ENCODE measurements around the gene BCAS1. TPM values are rescaled to one million over a fixed set of nuclear protein-coding genes. Genes with fewer than 3 reads are reported as not detected.

BCAS1 gene
- total RNA-seq, 6 experiments from 2014 or later = 0.07 to 0.43 (median 0.15) TPM; not detected in 2

GRCh38 chr20:53930651-53931504 is 139.5 kb downstream of the BCAS1 start:
- 33% methylated on average over 3 of the region's 3 CpGs for WGBS (ENCODE audit: insufficient coverage, low coverage, low lambda C conversion rate, missing lambda C conversion rate)
- no peak for ATAC-seq

DNA sequence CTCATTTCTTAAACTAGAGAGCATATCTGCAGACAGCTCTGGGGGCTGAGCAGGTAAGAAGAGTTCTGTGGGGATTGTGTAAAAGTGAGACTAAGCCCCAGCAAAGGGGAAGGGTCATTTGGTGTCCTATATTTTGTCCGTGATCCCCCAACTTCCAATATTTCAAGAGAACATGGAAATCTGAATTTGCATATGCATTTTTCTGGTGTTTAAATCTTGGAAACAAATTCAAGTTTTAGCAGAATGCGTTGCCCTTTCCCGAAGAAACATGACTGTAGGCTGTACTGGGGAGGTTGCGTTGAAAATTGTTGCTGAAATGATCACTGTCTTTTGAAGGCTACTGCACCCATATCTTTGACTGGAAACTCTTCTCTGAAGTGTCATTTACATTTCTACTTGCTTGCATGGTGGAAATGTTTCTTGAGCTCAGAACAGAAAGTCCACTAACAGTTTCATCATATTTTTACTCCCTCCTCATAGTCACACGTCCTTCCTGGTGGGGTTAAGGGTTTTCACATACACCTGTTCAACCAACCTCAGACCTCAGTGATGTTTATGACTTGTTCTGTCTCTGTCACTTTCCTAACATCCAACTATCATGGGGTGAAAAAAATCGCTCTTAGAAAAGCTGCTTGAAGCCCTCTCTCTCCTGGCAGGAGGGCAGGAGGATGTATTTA is 140.3 kb downstream of the BCAS1 start:
- intact Hi-C loops (cut with DNase I) = loop anchor here in 1 of 2 donors (10.0 kb wide), 1 partner anchor 355 kb away; no protein-coding TSS in a partner anchor
- 79% methylated on average over 6 of the region's 6 CpGs for WGBS (ENCODE audit: insufficient coverage, low coverage, low lambda C conversion rate, missing lambda C conversion rate)
- no peak for DNase-seq
- H3K4me1 ChIP-seq = peaks cover 0 to 8% (median 3%) of the 10 kb centered on the region in 4 donors
- no peaks in the 10 kb centered on the region for H3K36me3 ChIP-seq
- no peaks in the 10 kb centered on the region for H3K27me3 ChIP-seq
- TF ChIP-seq POLR2A (IDR thresholded peaks at IDR 0.05) = no peak
- TF ChIP-seq, protein P1, sequence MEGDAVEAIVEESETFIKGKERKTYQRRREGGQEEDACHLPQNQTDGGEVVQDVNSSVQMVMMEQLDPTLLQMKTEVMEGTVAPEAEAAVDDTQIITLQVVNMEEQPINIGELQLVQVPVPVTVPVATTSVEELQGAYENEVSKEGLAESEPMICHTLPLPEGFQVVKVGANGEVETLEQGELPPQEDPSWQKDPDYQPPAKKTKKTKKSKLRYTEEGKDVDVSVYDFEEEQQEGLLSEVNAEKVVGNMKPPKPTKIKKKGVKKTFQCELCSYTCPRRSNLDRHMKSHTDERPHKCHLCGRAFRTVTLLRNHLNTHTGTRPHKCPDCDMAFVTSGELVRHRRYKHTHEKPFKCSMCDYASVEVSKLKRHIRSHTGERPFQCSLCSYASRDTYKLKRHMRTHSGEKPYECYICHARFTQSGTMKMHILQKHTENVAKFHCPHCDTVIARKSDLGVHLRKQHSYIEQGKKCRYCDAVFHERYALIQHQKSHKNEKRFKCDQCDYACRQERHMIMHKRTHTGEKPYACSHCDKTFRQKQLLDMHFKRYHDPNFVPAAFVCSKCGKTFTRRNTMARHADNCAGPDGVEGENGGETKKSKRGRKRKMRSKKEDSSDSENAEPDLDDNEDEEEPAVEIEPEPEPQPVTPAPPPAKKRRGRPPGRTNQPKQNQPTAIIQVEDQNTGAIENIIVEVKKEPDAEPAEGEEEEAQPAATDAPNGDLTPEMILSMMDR (IDR thresholded peaks at IDR 0.05) = no peak
- no peak overlapping the region for H3K27ac ChIP-seq
- ATAC-seq = no peak
- H3K9me3 ChIP-seq = no peaks in the 10 kb centered on the region
- H3K4me3 ChIP-seq = no peak overlapping the region

More at GRCh38 chr20:53930651-53931504, 139.5 kb downstream of the BCAS1 start:
- no peaks in the 10 kb centered on the region for H3K9me3 ChIP-seq
- DNase-seq = no peak
- H3K36me3 ChIP-seq = no peaks in the 10 kb centered on the region
- intact Hi-C loops (cut with DNase I) = no loop called here
- no peak overlapping the region for H3K4me3 ChIP-seq
- no peaks in the 10 kb centered on the region for H3K27me3 ChIP-seq
- TF ChIP-seq POLR2A (IDR thresholded peaks at IDR 0.05) = no peak
- TF ChIP-seq, protein P1 (IDR thresholded peaks at IDR 0.05) = no peak
- no peak overlapping the region for H3K27ac ChIP-seq
- peaks cover 0 to 6% (median 2%) of the 10 kb centered on the region in 4 donors for H3K4me1 ChIP-seq

DNA sequence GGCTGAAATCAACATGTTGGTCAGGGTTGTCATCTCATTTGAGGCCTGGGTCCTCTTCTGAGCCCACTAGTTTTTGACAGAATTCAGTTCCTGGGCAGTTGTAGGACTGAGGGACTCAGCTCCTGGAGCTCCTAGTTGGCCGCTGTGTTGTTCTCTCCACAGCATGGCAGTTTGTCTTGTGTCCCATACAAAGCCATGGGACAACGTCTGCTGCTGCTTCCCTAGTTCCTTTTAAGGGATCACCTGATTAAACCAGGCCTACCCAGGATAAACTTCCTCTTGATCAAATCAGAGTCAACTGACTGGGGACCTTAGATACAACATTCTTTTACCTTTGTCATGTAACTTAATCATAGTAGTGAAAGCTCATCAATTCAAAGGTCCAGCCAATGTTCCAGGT is 141.0 kb downstream of the BCAS1 start:
- no peak overlapping the region for H3K27ac ChIP-seq
- intact Hi-C loops (cut with DNase I) = loop anchor here in 1 of 2 donors (10.0 kb wide), 1 partner anchor 355 kb away; no protein-coding TSS in a partner anchor

GRCh38 chr20:53927990-53928389 is 142.4 kb downstream of the BCAS1 start:
- no peaks in the 10 kb centered on the region for H3K9me3 ChIP-seq
- TF ChIP-seq, protein P1 (IDR thresholded peaks at IDR 0.05) = no peak
- no peak for TF ChIP-seq POLR2A (IDR thresholded peaks at IDR 0.05)
- no peak for ATAC-seq
- no peaks in the 10 kb centered on the region for H3K36me3 ChIP-seq
- peaks cover 0 to 8% (median 3%) of the 10 kb centered on the region in 4 donors for H3K4me1 ChIP-seq
- H3K4me3 ChIP-seq = no peak overlapping the region
- WGBS (ENCODE audit: insufficient coverage, low coverage, low lambda C conversion rate, missing lambda C conversion rate) = 67% methylated on average over 7 of the region's 7 CpGs
- DNase-seq = no peak
- no peak overlapping the region for H3K27ac ChIP-seq
- intact Hi-C loops (cut with DNase I) = loop anchor here in 1 of 2 donors (10.0 kb wide), 1 partner anchor 353 kb away; no protein-coding TSS in a partner anchor
- no peaks in the 10 kb centered on the region for H3K27me3 ChIP-seq

More for the DNA sequence above, 141.0 kb downstream of the BCAS1 start:
- Histone ChIP-seq H3K9me3 (no peaks in the 10 kb centered on the region), H3K4me1 (peaks cover 0 to 8% (median 3%) of the 10 kb centered on the region in 4 donors), H3K4me3 (no peak overlapping the region), H3K27me3 (no peaks in the 10 kb centered on the region), H3K36me3 (no peaks in the 10 kb centered on the region)
- 89% methylated on average over 1 of the region's 2 CpGs for WGBS (ENCODE audit: insufficient coverage, low coverage, low lambda C conversion rate, missing lambda C conversion rate)
- no peak for DNase-seq
- no peak for ATAC-seq
- TF ChIP-seq, protein P1 (IDR thresholded peaks at IDR 0.05) = no peak
- TF ChIP-seq POLR2A (IDR thresholded peaks at IDR 0.05) = no peak

Data from right lobe of liver (tissue), 6 donors.